A673 (cell line): ENCODE results near the gene KCNIP2. TPM values are rescaled to one million over a fixed set of nuclear protein-coding genes. Genes with fewer than 3 reads are reported as not detected.

Source experiments
- BruUV-seq: library from RNA; stranded (reverse); fragments of 400-500 nt; replicated peaks from 2 replicates; lab custom pipeline; 2021; lab: Mats Ljungman, UMichigan
- CTCF ChIA-PET: fragments of 300-600 bp; sonication (Branson Sonifier 250); formaldehyde crosslinking; loops from one replicate; lab custom pipeline; 2022; ENCODE audit warnings: antibody characterized with exemption; lab: Charles Lee
- POLR2A ChIA-PET: fragments of 300-600 bp; sonication (Branson Sonifier 250); formaldehyde crosslinking; loops from one replicate; lab custom pipeline; 2022; ENCODE audit warnings: antibody characterized with exemption; ENCODE audit not compliant: low non-redundant PET; lab: Charles Lee
- DNase-seq: peaks from one replicate; pipeline ENCODE4 v3.0.0-alpha.2; 2015; ENCODE audit warnings: low spot score
- H3K27ac ChIP-seq: fragments of 200-600 bp; sonication (generic); 2 replicates; pipeline ENCODE4 v1.5.1; 2016; ENCODE audit warnings: mixed run types, low read depth, mild to moderate bottlenecking, mixed read lengths, antibody characterized with exemption, low read length; ENCODE audit not compliant: poor library complexity, severe bottlenecking
- H3K27me3 ChIP-seq: fragments of 200-600 bp; sonication (generic); replicated peaks from 2 replicates; pipeline ENCODE4 v1.6.1; 2017; ENCODE audit warnings: mixed run types, low read depth, mild to moderate bottlenecking, mixed read lengths, antibody characterized with exemption, low read length; ENCODE audit not compliant: insufficient read depth, poor library complexity
- H3K36me3 ChIP-seq: fragments of 200-600 bp; sonication (generic); 2 replicates; pipeline ENCODE4 v1.6.1; 2016; ENCODE audit warnings: mixed run types, mild to moderate bottlenecking, mixed read lengths, antibody characterized with exemption, low read length; ENCODE audit not compliant: insufficient read depth, poor library complexity, severe bottlenecking
- H3K4me1 ChIP-seq: fragments of 200-600 bp; sonication (generic); 2 replicates; pipeline ENCODE4 v1.6.1; 2017; ENCODE audit warnings: mixed run types, mild to moderate bottlenecking, mixed read lengths, antibody characterized with exemption, low read length; ENCODE audit not compliant: insufficient read depth, poor library complexity, severe bottlenecking
- H3K4me3 ChIP-seq: fragments of 200-600 bp; sonication (generic); 2 replicates; pipeline ENCODE4 v1.5.1; 2016; ENCODE audit warnings: low read depth, mixed run types, mild to moderate bottlenecking, mixed read lengths, low read length; ENCODE audit not compliant: poor library complexity, severe bottlenecking
- H3K9me3 ChIP-seq: fragments of 200-600 bp; sonication (generic); 2 replicates; pipeline ENCODE4 v1.6.1; 2016; ENCODE audit warnings: mixed run types, low read depth, mild to moderate bottlenecking, mixed read lengths, antibody characterized with exemption, low read length; ENCODE audit not compliant: poor library complexity, severe bottlenecking
- CTCF ChIP-seq: fragments of 300-800, 200-600 bp; sonication (generic); conservative IDR thresholded peaks from 2 replicates; pipeline ENCODE4 v1.5.1; 2017; ENCODE audit warnings: low read depth, mild to moderate bottlenecking, antibody characterized with exemption, low read length, moderate library complexity, mixed read lengths
- EZH2 ChIP-seq: fragments of 200-600 bp; sonication (generic); IDR thresholded peaks from 2 replicates; pipeline ENCODE4 v1.6.1; 2017; ENCODE audit warnings: borderline replicate concordance, low read depth, mild to moderate bottlenecking, mixed read lengths, antibody characterized with exemption, low read length; ENCODE audit not compliant: poor library complexity, severe bottlenecking
- intact Hi-C: fragments of 100-400 bp; cut with micrococcal nuclease; formaldehyde crosslinking; loops from one replicate; pipeline ENCODE4 v1.10.0; 2022; ENCODE audit not compliant: unreplicated experiment
- total RNA-seq: library from RNA; stranded (reverse); gene quantifications from 2 replicates; pipeline ENCODE4 v1.2.3, GENCODE V29; 2021

The KCNIP2 gene
- total RNA-seq, 1 experiment from 2014 or later: 0.86 TPM

DNA sequence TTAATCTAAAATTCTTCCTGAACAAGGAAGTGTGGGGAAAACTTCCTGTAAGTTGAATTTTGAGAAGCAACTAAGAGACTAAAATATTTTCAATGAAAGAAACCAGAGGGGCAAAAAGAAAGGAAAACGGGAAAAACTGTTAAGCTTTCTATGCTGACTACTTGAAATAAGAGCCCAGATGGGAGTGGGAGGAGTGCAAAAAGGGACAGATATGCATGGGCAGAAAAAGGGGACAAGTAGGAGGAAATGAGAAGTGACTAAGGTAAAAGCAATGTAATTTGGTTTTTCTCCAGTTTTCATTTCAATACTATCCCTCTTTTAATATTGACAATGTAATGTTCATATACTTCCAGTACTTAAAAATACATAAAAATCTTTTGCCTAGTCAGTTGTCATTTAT, 36.4 kb downstream of the KCNIP2 start:
- ChIA-PET CTCF (no interaction called here), POLR2A (no interaction called here)
- Histone ChIP-seq H3K27me3 (no peaks in the 10 kb centered on the region), H3K4me1 (no peaks in the 10 kb centered on the region), H3K36me3 (peaks cover 98% of the 10 kb centered on the region), H3K27ac (no peak overlapping the region), H3K9me3 (no peaks in the 10 kb centered on the region), H3K4me3 (no peak overlapping the region)
- no peak for TF ChIP-seq EZH2
- TF ChIP-seq CTCF: no peak
- no peak for DNase-seq
- intact Hi-C loops: no loop called here
- no TSS peak for BruUV-seq

GRCh38 chr10:101803511-101803910, 40.1 kb downstream of the KCNIP2 start:
- intact Hi-C loops: no loop called here
- POLR2A ChIA-PET: no interaction called here
- TF ChIP-seq CTCF (no peak), EZH2 (no peak)

DNA sequence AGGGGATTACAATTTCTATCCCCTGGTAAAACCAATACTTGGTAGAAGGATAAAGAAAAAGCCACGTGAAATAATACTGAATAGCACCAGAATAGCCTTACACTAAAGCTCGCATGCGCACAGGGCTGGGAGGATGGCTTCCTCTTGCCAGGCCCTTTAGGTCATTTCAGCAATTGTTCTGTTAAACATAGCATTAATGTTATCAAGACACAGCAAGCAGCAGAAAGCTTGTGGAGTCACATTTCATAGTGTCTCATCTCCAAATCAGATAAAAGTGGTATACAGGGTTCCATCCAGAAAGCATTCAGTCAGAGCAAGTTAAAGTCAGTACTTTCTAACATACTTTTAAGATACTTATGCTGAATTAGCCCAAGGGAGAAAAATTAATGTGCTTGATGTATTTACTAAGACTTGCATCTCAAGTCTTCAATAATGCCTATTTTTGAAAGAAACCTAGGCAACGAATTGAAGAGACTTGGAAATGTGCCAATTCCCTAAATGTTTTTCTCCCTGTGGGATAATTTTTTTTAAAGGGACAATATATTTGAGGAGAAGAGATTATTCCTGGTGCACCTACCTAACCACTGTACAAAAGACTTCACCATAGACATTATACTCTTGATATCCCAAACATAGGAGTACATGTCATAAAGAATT, 46.1 kb downstream of the KCNIP2 start:
- intact Hi-C loops: no loop called here
- Histone ChIP-seq H3K9me3 (no peaks in the 10 kb centered on the region), H3K4me3 (no peak overlapping the region), H3K36me3 (peaks cover 93% of the 10 kb centered on the region), H3K27me3 (no peaks in the 10 kb centered on the region), H3K4me1 (no peaks in the 10 kb centered on the region), H3K27ac (no peak overlapping the region)
- ChIA-PET POLR2A (no interaction called here), CTCF (interaction anchor here (0.9 kb wide), 1 partner anchor 16 kb away, joined by 4 read pairs; no protein-coding TSS in a partner anchor)
- no peak for DNase-seq
- TF ChIP-seq EZH2 (no peak), CTCF (no peak)
- BruUV-seq: no TSS peak

More at GRCh38 chr10:101803511-101803910, 40.1 kb downstream of the KCNIP2 start:
- CTCF ChIA-PET: no interaction called here
- DNase-seq: no peak
- H3K27ac ChIP-seq: no peak overlapping the region
- BruUV-seq: no TSS peak
- no peaks in the 10 kb centered on the region for H3K9me3 ChIP-seq
- H3K27me3 ChIP-seq: no peaks in the 10 kb centered on the region
- H3K4me3 ChIP-seq: no peak overlapping the region
- H3K4me1 ChIP-seq: no peaks in the 10 kb centered on the region
- peaks cover 94% of the 10 kb centered on the region for H3K36me3 ChIP-seq
